Activated T-helper 9 cell treated with anti-CD3 and anti-CD28 coated beads, Interleukin-2, amount 50 U/mL, for 16 hours (primary cell): ENCODE data around the gene IRX4.
"Not testable (repeated sequence)": the region's sequence is repeated elsewhere in the genome, so short reads cannot be mapped to it uniquely, and the experiment has no call there.

ENCODE experiments used
- DNase-seq: peaks from one replicate; pipeline ENCODE4 v3.0.0-alpha.2; 2020; ENCODE audit warnings: low read depth

IRX4 gene

DNA sequence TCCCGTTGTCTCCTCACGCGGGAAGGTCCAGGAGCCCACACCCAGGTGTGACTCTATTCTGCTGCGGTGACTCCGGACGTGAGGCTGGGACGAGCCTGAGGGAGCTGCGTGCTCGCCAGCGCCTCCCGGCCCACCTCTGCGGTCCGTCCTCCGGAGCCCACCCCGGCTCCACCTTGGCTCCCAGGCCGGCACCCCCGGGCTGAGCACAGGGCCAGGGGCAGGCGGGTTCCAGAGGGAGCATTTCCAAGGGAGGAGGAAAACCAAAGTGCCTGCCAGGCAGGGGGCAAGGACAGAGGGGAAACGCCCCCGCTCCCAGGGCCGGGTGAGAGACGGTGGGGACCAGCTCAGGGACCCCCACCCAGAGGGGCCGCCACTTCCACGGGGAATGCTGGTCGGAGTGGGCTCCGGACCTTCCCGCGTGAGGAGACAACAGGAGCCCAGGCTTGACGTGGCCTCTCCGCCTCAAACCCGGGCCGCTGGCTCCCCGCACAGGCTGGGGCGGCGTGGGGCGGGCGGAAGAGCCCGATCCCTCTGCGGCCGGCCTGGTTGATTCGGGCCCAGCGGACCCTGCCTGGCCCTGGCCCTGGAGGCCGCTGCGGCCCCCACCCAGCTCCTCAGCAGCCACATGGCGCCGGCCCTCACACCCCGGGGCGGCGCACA lies 26.0 kb downstream of the IRX4 start:
- no peak for DNase-seq

DNA sequence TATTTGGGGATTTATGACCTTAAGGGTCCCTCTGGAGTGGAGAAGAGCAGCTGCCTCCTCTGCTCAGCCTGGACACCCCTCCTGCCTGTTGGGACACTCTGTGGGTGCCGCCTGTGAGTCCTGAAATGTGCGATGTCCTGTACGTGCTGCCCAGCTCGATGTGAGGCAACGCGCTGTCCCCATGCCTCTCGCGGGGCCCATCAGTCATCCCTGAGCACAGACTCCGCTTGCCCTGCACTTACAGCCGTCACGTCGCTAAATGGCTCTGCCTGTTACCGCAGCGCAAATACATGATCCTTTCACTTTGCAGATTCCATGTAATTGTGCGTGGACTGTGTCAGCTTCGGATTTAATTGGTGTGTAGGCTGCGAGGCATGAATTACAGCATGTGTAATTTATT lies 27.1 kb downstream of the IRX4 start:
- DNase-seq = no peak

DNA sequence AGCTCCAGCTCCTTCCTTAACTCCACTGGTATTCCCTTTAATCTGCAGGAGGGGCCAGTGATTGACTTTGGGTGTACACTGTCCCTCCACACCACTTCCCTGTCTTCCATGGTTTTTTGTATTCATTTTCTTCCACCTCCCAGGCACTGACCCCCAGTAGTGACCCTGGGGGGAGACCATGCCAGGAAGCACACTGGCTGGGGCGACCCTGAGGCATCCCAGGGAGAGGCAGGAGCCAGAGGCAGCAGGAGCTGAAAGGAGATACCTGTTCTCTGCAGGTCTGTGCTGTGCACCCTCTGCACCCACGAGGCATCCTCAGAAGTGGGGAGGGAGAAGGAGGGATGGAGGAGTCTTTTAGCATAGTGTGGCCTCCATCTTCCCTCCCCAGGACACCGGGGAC lies 27.6 kb downstream of the IRX4 start:
- DNase-seq = no peak

DNA sequence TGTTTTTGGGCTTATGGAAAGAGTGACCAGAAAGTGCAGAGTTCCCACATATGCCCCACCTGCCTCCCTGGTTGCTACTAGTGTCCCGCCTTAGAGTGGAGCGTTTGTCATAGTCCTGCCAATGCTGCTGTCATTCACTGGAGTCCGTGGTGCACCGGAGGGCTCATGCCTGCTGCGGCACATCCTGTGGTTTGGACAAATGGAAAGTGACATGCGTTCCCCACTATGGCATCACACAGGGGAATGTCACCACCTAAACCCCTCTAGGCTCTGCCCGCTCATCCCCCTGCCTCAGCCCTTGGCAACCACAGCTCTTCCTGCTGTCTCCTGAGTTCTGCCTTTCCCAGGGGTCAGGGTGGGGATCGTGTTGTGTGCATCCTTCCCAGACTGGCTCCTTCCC lies 29.2 kb downstream of the IRX4 start:
- DNase-seq = no peak

DNA sequence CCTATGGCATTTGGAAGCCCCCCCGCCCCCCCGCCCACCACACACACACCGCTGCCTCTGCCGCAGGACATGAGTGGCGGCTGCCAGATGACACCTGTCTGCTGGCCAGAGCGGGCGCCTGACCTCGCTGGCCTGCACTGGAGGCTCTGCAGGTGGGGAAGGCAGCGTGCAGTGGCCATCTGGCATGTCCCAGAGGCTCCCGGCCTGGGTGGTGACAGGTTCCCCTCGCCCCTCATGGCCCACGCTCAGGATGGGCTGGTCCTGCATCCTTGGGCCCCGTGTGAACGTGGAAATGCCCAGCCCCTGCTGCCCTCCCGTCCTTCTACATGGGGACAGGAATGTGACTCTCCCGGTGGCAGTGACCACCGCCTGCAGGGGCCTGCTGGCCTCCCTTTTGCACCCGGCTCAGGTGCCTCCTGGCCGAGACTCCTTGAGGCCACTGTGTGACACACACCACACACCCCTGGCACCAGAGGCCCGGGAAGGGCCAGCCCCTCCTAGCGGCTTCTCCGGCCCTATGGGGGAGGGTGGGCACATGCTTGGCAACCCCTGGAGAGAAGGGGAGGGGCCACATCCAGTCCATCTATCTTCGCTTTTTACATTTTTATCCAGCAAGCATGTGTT lies 30.3 kb downstream of the IRX4 start:
- no peak for DNase-seq

DNA sequence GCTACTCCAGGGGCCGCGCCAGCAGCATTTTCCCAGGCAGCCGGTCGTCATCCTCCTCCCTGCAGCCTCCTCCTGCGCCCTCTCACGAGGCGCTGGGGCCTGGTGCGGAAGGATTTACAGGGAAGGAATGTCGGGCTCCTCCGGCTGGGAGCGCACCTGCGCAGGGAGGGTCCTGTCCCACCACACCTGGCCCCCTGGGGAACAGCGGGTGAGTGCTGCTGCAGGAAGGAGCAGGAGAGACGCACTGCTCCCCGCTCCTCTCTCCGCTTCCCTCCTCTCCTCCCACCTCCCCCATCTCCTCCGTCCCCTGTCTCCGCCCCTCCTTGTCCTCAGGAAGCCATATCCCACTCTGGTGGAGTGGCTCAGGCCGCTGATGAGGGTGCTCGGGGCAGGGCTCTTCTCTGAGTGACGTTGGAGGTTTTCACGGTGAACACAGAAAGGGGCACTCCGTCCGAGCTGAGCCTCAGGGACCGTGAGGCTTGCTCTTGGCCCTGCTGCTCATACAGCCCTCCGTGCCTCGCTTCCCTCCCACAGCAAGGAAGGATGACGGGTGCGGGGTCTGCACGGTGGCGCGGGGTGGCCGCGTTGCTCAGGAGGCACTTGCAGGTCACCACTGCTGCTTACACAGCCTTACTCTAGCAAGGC lies 31.3 kb downstream of the IRX4 start:
- no peak for DNase-seq

DNA sequence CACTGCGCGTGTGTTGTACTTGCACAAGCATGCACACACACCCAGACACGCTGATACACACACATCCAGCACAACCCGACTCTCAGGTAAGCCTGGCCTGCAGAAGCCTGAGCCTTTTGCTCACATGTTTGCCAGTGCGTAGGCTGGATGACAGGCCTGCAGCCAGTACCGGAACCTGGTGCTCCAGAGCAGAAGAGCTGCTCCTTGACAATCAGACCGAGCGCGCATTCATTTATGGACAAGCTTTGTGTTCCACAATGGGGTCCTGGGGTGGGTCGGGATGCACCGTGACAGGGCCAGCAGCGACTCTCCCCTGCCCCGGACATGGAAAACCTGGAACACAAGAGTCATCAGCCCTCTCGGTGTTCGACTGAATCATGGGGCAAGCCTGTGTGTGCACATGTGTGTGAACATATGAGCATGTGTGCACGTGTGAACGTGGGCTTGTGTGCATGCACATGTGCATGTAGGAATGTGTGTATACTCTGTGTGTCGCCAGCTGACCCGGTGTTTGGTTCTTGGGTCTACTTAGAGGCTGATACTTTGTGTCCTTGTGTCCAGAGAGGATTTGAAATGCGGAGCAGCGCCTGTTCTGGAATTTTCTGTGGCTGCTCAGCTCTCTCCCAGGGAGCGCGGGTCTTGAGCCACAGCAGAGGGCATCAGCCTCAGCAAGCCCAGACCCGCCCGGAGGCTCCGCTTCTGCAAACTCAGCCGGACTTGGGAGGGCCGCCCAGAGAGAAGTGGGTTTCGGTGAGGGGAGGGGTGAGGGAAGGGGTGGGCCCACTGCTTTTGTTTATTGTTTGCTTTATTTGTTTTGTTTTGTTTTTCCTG lies 32.2 kb downstream of the IRX4 start:
- no peak for DNase-seq

DNA sequence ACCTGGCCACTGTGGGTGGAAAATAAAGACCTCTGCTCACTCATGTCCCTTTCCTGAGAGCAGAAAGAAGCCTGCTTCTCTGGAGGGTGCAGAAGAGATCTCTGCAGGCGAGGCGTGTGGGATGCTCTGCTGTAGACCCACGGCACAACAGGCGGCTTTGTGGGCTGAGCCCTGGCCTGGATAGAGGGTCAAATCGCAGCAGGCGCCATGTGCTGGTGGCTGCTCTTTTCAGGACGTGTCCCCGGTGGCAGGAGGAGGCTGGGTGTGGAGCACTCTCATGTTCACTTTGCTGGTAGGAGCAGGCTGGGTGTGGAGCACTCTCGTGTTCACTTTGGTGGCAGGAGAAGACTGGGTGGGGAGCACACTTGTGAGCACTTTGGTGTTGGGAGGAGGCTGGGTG lies 35.1 kb downstream of the IRX4 start:
- no peak for DNase-seq

DNA sequence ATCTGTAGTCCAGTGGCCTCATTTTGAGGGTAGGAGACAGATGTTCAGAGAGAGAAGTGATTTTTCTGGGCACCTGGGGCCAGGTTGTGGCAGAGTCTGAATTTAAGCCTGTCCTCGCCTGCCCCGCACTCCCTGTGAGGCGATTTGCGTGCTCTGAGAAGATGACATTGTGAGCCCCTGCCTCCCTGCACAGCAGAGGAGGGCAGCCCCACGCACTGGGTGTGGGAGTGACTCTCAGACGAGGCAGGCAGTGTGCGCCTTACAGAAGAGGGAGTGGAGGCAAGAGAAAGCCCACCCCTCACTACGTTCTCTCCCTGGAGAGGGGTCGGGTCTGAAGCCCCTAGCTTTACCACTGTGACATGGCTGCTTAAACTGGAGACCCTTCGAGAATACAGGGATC lies 35.7 kb downstream of the IRX4 start:
- DNase-seq = no peak

DNA sequence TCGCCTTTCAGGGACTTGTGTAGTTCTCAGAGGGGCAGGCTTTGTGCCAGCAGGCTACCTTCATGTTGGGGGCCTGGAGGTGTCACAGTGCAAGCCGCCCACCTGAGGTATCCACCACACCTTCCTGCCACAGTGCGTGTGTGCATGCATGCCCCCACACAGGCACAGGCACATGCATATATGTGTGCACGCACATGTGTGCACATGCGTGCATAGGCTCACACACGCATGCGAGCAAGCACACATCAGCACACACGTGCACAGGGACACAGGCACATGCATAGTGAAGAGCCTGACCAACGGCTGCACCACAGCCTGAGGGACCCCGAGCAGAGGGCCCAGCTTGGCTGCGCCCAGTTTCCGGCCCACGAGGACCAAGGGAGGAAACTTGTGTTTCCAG lies 36.1 kb downstream of the IRX4 start:
- no peak for DNase-seq

DNA sequence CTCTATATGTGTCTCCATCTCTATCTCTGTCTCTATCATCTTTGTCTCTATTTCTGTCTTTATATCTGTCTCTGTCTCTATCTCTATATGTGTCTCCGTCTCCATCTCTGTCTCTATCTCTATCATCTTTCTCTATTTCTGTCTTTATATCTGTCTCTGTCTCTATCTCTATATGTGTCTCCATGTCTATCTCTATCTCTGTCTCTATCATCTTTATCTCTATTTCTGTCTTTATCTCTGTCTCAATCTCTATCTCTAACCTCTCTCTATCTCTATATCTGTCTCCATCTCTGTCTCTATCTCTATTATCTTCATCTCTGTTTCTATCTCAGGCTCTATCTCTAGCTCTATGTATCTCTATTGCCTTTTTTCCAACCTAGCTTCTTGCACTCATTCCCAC lies 37.0 kb downstream of the IRX4 start:
- no peak for DNase-seq

DNA sequence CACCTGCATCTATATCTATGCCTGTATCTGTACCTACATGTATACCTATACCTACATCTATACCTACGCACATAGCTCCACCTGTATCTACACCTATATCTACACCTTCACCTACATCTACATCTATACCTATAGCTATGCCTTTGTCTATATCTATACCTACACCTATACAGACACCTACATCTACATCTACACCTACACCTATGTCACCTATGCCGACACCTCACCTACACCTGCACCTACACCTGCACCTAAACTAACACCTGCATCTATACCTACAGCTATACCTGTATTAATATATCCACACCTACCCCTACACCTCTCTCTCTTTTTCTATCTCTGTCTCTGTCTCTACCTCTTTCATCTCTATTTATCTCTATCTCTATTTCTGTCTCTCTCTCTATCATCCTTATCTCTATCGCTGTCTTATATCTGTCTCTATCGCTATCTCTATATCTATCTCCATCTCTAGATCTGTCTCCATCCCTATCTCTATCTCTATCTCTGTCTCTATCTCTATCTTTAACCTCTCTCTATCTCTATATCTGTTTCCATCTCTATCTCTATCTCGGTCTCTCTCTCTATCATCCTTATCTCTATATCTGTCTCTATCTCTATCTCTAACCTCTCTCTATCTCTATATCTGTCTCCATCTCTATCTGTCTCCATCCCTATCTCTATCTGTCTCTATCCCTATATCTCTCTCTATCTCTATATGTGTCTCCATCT lies 37.9 kb downstream of the IRX4 start:
- DNase-seq = no peak

DNA sequence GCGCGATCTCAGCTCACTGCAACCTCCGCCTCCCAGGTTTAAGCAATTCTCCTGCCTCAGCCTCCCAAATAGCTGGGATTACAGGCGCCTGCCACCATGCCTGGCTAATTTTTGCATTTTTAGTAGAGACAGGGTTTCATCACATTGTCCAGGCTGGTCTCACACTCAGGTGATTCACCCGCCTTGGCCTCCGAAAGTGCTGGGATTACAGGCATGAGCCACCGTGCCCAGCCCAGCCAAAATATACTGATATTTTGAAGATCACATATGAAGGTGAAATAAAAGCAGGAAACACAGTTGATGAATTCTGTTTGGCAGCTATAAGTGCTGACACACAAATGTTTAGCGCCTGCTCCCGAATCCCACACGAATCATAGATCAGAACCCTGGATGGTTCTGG lies 39.0 kb downstream of the IRX4 start:
- not testable (repeated sequence) for DNase-seq

DNA sequence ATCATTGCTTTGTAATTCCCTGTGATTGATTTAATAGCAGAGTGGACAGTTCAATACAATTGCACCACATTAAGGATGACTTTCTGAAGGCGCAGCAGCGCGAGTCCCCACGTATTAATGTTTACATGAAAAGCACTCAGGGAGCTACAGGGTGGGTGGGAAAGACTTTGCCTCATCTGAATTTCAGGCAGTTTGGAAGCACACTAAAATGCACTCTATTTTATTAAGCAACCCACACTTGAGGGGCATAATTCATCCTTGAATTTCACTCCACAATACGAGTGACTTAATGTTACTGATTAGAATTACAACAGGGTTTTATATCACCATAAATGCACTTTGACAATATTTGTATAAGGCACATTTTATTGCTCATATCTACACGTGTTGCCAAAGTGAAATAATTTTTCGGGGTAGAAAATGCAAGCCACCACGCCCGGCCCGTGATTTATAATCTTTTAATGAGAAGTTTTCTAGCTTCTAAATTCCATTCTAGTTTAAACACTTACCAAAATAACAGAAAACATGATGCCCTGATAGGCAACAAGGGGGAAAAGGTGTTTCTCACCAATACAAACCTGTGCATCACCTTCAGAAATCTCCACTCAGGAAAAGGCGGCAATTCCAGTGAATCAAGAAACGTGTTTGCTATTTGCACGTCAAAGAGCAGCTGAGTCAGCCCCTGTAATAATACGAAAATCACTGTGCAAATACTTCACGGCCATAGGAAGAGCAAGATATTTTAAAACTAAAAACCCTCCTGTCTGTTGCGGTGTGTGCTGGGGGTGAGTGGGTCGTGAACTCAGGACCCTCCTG lies 40.5 kb downstream of the IRX4 start:
- no peak for DNase-seq

DNA sequence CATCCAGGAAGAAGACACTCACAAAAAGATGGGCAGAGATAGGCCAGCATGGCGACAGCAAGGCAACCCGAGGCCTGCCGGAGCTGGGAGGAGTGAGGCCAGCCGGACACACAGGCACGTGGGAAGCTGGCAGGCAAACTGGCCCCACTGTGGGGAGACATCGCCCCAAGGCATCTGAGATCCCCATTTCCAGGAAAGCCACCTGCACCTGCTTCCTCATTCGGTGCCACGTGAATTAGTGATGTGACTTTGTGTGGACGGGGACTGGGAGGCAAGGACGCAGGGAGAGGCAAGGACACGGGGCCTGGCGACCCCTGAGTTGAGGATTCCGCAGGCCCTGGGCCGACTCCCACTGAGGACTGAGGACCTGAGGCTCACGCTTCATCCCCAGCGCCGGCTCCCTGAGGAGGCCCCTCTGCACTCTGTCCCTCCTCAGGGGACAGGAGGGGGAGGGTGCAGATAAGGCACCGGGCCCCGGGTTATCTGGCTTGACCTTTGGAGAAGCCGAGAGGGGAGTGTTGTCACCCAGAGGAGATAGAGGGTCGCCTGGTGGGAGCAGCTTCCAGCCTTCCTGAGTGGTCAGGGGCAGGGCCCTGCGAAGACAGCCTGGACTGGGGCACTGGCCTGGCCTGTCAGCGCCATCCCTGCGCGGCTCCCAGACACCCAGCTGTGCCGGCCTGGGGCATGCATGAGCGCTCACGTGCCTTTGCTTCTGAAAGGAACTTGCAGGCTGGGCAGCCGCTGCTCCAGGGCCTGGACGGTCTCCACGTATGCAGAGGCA lies 41.8 kb downstream of the IRX4 start:
- no peak for DNase-seq

DNA sequence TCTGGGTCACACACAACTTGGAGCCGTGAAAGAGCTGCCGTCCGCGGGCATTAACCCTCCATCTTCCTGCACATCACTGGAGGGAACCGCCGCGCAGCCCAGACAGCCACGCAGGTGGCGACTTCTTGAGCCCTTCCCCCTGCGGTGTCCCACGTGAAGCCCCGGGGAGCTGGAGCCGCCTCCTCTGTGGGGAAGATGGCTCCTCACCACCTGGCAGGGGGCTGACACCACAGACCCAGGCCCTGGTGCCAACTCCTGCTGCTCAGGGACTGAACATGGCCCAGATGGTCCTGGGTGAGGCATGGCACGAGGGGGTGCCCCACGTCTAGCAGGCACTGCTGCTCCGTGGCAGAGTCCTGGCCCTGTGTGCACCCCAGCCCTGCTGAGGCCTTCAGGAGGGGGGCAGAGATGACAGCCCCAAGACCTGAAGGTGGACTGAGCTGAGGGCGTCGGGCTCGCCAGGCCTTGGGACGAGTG lies 42.6 kb downstream of the IRX4 start:
- no peak for DNase-seq

DNA sequence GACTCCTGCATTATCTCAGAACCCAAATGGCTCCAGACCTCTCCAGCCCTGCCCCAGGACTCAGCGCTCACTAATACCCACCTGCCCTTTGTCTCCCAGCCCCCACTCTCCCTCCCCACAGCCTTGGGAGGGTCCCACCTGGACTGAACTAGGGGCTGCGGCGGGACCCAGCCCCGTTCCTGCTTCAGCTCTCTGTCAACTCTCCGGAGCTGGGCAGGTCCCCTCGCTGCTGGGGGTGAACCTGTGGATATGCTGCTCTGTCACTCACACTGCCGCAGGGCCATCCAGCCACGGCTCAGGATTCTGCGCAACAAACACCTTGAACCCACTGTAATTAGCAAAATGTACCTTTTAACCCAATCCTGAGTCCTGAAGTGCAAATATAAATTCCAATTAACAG lies 44.7 kb downstream of the IRX4 start:
- no peak for DNase-seq

DNA sequence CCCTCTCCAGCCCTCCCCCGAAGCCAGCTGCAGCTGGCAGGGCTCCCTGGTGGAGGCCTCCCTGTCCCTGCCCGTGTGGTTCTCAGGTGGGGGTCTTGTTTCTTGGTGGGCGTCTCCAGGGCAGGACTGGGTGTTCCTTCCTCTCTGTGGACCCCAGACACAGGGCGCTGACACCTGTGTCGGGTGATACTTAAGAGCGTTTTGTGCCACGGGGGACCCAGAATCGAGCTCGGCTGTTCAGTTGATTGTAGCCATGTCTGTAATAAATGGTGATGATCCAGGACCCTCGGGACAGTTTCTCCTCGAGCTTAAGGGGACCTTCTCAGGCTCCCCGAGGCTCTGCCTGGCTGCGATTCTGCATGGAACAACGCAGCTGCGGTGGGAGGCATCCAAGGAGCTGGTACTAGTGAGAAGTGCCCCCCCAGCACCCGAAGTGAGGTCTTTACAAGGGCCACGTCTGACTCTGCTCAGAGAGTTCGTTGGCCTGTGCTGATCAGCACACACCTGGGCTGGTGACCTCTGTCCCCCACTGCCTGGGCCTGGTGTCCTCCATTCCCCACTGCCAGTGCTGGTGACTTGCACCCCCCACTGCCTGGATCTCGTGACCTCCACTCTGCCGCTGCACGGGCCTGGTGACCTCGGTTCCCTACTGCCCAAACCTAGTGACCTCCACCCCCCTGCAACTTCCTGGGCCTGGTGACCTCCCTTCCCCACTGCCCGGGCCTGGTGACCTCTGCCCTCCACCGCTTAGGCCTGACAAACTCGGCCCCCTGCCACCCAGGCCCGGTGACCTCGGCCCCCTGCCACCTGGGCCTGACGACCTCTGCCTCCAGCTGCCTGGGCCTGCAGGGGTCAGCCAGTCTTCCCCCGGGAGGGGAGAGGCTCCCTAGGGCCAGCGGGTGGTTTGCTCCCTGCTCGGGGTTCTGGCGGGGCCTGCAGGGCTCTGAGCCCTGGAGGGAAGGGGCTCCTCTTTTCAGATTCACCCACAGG lies 45.5 kb downstream of the IRX4 start:
- no peak for DNase-seq
